ENCODE data around the gene RPUSD3.

GRCh38 chr3:9793161-9793781 is 50.5 kb downstream of the RPUSD3 start:
- TF ChIP-seq EP300 (IDR thresholded peaks at IDR 0.05): no peak
- TF ChIP-seq, protein P1, sequence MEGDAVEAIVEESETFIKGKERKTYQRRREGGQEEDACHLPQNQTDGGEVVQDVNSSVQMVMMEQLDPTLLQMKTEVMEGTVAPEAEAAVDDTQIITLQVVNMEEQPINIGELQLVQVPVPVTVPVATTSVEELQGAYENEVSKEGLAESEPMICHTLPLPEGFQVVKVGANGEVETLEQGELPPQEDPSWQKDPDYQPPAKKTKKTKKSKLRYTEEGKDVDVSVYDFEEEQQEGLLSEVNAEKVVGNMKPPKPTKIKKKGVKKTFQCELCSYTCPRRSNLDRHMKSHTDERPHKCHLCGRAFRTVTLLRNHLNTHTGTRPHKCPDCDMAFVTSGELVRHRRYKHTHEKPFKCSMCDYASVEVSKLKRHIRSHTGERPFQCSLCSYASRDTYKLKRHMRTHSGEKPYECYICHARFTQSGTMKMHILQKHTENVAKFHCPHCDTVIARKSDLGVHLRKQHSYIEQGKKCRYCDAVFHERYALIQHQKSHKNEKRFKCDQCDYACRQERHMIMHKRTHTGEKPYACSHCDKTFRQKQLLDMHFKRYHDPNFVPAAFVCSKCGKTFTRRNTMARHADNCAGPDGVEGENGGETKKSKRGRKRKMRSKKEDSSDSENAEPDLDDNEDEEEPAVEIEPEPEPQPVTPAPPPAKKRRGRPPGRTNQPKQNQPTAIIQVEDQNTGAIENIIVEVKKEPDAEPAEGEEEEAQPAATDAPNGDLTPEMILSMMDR (IDR thresholded peaks at IDR 0.05): no peak
